Chondrocyte (in vitro differentiated cells): ENCODE data around the gene ARSB. TPM values are rescaled to one million over a fixed set of nuclear protein-coding genes. Genes with fewer than 3 reads are reported as not detected.

Source experiments
- DNase-seq: peaks from one replicate; pipeline ENCODE4 v3.0.0; 2021; ENCODE audit warnings: mixed read lengths, low spot score
- H3K27ac Mint-ChIP-seq: one replicate; pipeline ENCODE4 v1.8.0; 2021; ENCODE audit warnings: mild to moderate bottlenecking, moderate library complexity, mixed read lengths; ENCODE audit not compliant: unreplicated experiment
- H3K27me3 Mint-ChIP-seq: 2 replicates; pipeline ENCODE4 v1.8.0; 2021; ENCODE audit warnings: low read depth, mixed read lengths
- H3K36me3 Mint-ChIP-seq: 2 replicates; pipeline ENCODE4 v1.8.0; 2021; ENCODE audit warnings: low read depth, mixed read lengths
- H3K4me1 Mint-ChIP-seq: 2 replicates; pipeline ENCODE4 v1.8.0; 2021; ENCODE audit warnings: low read depth, mild to moderate bottlenecking, mixed read lengths
- H3K4me3 Mint-ChIP-seq: one replicate; pipeline ENCODE4 v1.8.0; 2021; ENCODE audit warnings: mild to moderate bottlenecking, moderate library complexity, mixed read lengths; ENCODE audit not compliant: unreplicated experiment
- H3K9me3 Mint-ChIP-seq: 2 replicates; pipeline ENCODE4 v1.8.0; 2021; ENCODE audit warnings: low read depth, mixed read lengths
- total RNA-seq: library from RNA; stranded (reverse); gene quantifications from 3 replicates; pipeline ENCODE4 v1.2.1, GENCODE V29; 2021
- TF ChIP-seq, protein P1 (sequence below): fragments of 200-600 bp; sonication (generic); IDR thresholded peaks from 2 replicates; pipeline ENCODE4 v1.5.0; 2021; ENCODE audit warnings: antibody characterized with exemption, mild to moderate bottlenecking, moderate library complexity

Gene ARSB
- total RNA-seq, 1 donor from 2014 or later, result 45.1 TPM

- peak overlapping the region; percentile 100 for H3K27ac Mint-ChIP-seq
- H3K27me3 Mint-ChIP-seq, result no peaks in the 10 kb centered on the region
- H3K9me3 Mint-ChIP-seq, result no peaks in the 10 kb centered on the region
- no peak for DNase-seq
- no peaks in the 10 kb centered on the region for H3K36me3 Mint-ChIP-seq
- peaks cover 78% of the 10 kb centered on the region for H3K4me1 Mint-ChIP-seq
- H3K4me3 Mint-ChIP-seq, result no peak overlapping the region
- TF ChIP-seq, protein P1, sequence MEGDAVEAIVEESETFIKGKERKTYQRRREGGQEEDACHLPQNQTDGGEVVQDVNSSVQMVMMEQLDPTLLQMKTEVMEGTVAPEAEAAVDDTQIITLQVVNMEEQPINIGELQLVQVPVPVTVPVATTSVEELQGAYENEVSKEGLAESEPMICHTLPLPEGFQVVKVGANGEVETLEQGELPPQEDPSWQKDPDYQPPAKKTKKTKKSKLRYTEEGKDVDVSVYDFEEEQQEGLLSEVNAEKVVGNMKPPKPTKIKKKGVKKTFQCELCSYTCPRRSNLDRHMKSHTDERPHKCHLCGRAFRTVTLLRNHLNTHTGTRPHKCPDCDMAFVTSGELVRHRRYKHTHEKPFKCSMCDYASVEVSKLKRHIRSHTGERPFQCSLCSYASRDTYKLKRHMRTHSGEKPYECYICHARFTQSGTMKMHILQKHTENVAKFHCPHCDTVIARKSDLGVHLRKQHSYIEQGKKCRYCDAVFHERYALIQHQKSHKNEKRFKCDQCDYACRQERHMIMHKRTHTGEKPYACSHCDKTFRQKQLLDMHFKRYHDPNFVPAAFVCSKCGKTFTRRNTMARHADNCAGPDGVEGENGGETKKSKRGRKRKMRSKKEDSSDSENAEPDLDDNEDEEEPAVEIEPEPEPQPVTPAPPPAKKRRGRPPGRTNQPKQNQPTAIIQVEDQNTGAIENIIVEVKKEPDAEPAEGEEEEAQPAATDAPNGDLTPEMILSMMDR, result no peak
Observed at GRCh38 chr5:78747055-78747454, 238.1 kb downstream of the ARSB start.

DNA sequence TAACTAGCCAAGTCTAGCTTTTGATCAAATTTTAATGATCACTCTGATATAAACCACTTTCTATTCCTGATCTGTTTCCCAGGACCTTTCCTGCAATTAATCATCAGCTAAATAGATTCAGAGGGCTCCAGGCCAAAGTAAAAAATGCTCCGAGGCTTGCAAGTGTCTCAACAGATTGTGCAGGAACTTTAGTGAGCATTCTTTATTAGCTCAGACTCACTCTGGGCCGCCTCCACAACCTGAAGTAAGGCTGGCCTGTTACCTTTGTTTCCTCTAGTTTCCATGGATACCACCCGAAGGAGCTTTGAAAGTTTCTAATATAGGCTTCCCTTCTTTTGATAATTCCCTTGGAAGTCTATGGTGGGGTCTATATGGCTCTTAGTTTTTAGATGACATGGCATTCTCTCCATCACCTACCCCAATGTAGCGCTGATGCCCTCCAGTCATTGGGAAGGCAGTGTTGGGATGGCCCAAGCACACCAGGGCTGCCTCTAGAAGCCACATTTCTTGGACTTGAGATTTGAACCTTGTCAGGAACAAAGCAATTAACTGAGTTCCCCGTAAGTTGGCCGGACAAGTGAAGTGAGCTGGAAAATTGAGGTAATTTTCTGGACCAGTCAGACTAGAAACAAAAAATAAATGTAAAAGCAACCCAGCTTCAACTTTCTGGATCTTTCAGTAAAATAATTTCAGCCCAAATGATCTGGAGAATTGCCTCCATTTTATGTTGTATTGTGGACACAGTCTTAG is 238.9 kb downstream of the ARSB start:
- H3K27me3 Mint-ChIP-seq, result no peaks in the 10 kb centered on the region
- DNase-seq, result no peak
- no peak overlapping the region for H3K4me3 Mint-ChIP-seq
- H3K36me3 Mint-ChIP-seq, result no peaks in the 10 kb centered on the region
- H3K9me3 Mint-ChIP-seq, result no peaks in the 10 kb centered on the region
- TF ChIP-seq, protein P1, result no peak
- peaks cover 72% of the 10 kb centered on the region for H3K4me1 Mint-ChIP-seq
- H3K27ac Mint-ChIP-seq, result peak overlapping the region; percentile 100

DNA sequence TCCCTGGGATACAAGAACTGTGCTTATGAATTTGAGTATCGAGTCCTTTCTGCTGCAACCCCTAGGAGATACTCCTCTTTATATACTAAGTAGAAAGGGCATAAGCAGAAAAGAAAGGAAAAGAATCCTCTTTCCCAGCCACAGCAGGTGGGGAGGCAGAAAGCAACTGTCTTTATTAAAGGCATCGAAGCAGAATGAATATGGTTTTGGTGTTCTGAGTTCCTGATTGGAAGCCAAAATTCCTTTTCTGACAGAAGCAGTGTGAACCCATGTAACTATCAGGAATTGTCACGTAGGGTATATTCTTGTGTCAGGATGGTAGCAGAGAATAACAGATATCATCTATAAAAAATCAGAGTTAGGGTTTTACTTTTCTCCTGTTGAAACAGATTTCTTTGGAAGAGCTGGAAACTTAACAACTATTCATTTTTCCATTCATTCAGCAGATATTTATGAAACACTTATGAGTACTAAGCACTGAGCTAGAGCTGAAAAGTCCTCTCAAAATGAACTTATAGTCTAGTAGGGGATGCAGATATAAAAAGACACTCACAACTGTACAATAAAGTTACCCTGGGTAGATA is 240.1 kb downstream of the ARSB start:
- Mint-ChIP-seq H3K4me3 (no peak overlapping the region), H3K36me3 (no peaks in the 10 kb centered on the region), H3K4me1 (peaks cover 71% of the 10 kb centered on the region), H3K27me3 (no peaks in the 10 kb centered on the region), H3K9me3 (no peaks in the 10 kb centered on the region), H3K27ac (peak overlapping the region; percentile 89)
- TF ChIP-seq, protein P1, result no peak
- no peak for DNase-seq

GRCh38 chr5:78741019-78741418 is 244.1 kb downstream of the ARSB start:
- Mint-ChIP-seq H3K36me3 (no peaks in the 10 kb centered on the region), H3K9me3 (no peaks in the 10 kb centered on the region), H3K4me3 (no peak overlapping the region), H3K27me3 (no peaks in the 10 kb centered on the region), H3K27ac (peak overlapping the region; percentile 49), H3K4me1 (peaks cover 35% of the 10 kb centered on the region)
- DNase-seq, result no peak
- TF ChIP-seq, protein P1, result no peak

GRCh38 chr5:78738693-78739300 is 246.3 kb downstream of the ARSB start:
- Mint-ChIP-seq H3K27me3 (no peaks in the 10 kb centered on the region), H3K9me3 (no peaks in the 10 kb centered on the region), H3K4me3 (no peak overlapping the region), H3K4me1 (peaks cover 19% of the 10 kb centered on the region), H3K27ac (no peak overlapping the region), H3K36me3 (no peaks in the 10 kb centered on the region)
- TF ChIP-seq, protein P1, result no peak
- no peak for DNase-seq
